ENCODE results near the gene CHP2. TPM values are rescaled to one million over a fixed set of nuclear protein-coding genes. Genes with fewer than 3 reads are reported as not detected.

The CHP2 gene
- total RNA-seq, 1 donor from 2014 or later, result not detected

GRCh38 chr16:23768581-23768980 lies 13.8 kb downstream of the CHP2 start:
- no peak for DNase-seq (ENCODE audit: low read depth, low spot score)

DNA sequence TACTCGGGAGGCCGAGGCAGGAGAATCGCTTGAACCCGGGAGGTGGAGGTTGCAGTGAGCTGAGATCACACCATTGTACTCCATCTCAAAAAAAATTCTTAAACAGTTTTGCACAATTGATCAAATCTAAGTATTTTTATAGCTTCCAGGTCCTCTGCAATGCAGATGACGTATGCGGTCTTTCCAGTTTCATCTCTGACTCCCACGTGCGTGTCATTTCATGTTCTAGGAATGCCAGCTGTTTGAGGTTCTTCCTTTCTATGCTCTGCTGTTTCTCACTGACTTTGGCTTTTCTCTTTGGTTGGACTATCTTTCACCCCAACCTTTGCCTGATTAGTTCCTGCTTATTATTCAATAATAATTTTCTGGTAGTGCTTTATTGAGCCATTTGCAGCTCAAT lies 16.2 kb downstream of the CHP2 start:
- H3K4me3 Mint-ChIP-seq, result no peak overlapping the region
- no peak overlapping the region for H3K27ac Mint-ChIP-seq (ENCODE audit: unreplicated experiment)
- H3K36me3 Mint-ChIP-seq (ENCODE audit: low read depth), result no peaks in the 10 kb centered on the region
- no peaks in the 10 kb centered on the region for H3K9me3 Mint-ChIP-seq
- no peak for DNase-seq (ENCODE audit: low read depth, low spot score)
- H3K27me3 Mint-ChIP-seq (ENCODE audit: low read depth), result peaks cover 24% of the 10 kb centered on the region
- H3K4me1 Mint-ChIP-seq, result no peaks in the 10 kb centered on the region
- no peak for TF ChIP-seq CTCF (conservative IDR thresholded peaks at IDR 0.05)

More at GRCh38 chr16:23768581-23768980, 13.8 kb downstream of the CHP2 start:
- H3K9me3 Mint-ChIP-seq, result no peaks in the 10 kb centered on the region
- no peak overlapping the region for H3K4me3 Mint-ChIP-seq
- H3K27ac Mint-ChIP-seq (ENCODE audit: unreplicated experiment), result no peak overlapping the region
- peaks cover 21% of the 10 kb centered on the region for H3K27me3 Mint-ChIP-seq (ENCODE audit: low read depth)
- H3K36me3 Mint-ChIP-seq (ENCODE audit: low read depth), result no peaks in the 10 kb centered on the region
- no peak for TF ChIP-seq CTCF (conservative IDR thresholded peaks at IDR 0.05)
- no peaks in the 10 kb centered on the region for H3K4me1 Mint-ChIP-seq

DNA sequence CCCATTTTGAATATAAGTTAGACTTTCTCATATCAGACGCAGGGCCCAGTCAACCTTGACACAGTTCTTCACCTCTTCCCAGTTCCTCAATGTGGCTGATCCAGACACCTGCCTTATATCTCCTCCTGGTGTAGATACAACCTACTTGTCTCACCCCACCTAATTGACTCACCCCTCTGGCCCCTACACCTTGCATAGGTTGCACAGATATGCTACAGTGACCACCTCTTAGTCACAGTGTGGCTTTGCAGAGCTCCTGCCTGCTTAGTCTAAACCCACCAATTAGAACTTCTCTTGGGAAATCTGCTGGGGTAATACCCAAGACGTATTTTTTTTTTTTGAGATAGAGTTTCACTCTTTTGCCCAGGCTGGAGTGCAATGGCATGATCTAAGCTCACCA lies 16.8 kb downstream of the CHP2 start:
- Mint-ChIP-seq H3K4me3 (no peak overlapping the region), H3K27me3 (ENCODE audit: low read depth) (peaks cover 29% of the 10 kb centered on the region), H3K9me3 (no peaks in the 10 kb centered on the region), H3K27ac (ENCODE audit: unreplicated experiment) (no peak overlapping the region), H3K36me3 (ENCODE audit: low read depth) (no peaks in the 10 kb centered on the region), H3K4me1 (no peaks in the 10 kb centered on the region)
- no peak for TF ChIP-seq CTCF (conservative IDR thresholded peaks at IDR 0.05)
- DNase-seq (ENCODE audit: low read depth, low spot score), result no peak

DNA sequence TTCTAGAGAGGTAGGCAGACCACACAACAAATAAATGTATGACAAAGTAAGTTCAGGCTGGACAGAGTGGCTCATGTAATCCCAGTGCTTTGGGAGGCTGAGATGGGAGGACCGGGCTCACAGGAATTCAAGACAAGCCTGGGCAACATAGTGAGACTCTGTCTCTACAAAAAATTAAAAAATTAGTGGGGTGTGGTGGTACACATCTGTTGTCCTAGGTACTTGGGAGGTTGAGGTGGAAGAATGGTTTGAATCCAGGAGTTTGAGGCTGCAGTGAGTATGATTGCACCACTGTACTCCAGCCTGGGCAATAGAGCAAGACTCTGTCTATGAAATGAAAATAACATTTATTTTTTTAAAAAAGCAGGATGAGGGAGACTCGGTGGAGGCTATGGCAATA lies 18.5 kb downstream of the CHP2 start:
- no peaks in the 10 kb centered on the region for H3K36me3 Mint-ChIP-seq (ENCODE audit: low read depth)
- no peaks in the 10 kb centered on the region for H3K9me3 Mint-ChIP-seq
- DNase-seq (ENCODE audit: low read depth, low spot score), result no peak
- TF ChIP-seq CTCF (conservative IDR thresholded peaks at IDR 0.05), result no peak
- H3K4me3 Mint-ChIP-seq, result no peak overlapping the region
- H3K27ac Mint-ChIP-seq (ENCODE audit: unreplicated experiment), result no peak overlapping the region
- H3K27me3 Mint-ChIP-seq (ENCODE audit: low read depth), result peaks cover 32% of the 10 kb centered on the region
- H3K4me1 Mint-ChIP-seq, result no peaks in the 10 kb centered on the region

GRCh38 chr16:23781176-23781575 lies 26.4 kb downstream of the CHP2 start:
- no peak overlapping the region for H3K4me3 Mint-ChIP-seq
- no peaks in the 10 kb centered on the region for H3K36me3 Mint-ChIP-seq (ENCODE audit: low read depth)
- no peaks in the 10 kb centered on the region for H3K9me3 Mint-ChIP-seq
- TF ChIP-seq CTCF (conservative IDR thresholded peaks at IDR 0.05), result no peak
- no peak overlapping the region for H3K27ac Mint-ChIP-seq (ENCODE audit: unreplicated experiment)
- peaks cover 58% of the 10 kb centered on the region for H3K27me3 Mint-ChIP-seq (ENCODE audit: low read depth)
- DNase-seq (ENCODE audit: low read depth, low spot score), result no peak
- no peaks in the 10 kb centered on the region for H3K4me1 Mint-ChIP-seq
